HG03159 (cell line): ENCODE results near the gene GJC3.

Experiments used
- ATAC-seq: cut with Tn5 transposase; IDR thresholded peaks from one replicate; pipeline ENCODE4 v1.9.1; 2021; ENCODE audit warnings: mild to moderate bottlenecking, moderate library complexity; ENCODE audit not compliant: unreplicated experiment

Gene GJC3

DNA sequence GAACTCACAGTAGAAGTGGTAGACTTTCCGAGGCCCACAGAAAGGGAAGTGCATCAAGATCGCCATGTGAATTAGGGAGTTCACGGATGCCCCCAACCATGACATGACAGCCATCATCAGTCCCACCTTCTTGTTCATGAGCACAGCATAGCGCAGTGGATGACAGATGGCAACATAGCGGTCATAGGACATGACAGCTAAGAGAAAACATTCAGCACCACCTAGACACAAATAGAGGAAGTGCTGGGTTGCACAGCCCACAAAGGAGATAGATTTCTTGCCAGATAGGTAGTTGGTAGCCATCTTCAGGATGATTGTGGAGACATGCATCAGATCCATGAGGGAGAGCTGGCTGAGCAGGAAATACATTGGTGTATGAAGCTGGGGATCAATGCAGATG lies 52.9 kb downstream of the GJC3 start:
- no peak for ATAC-seq
